Stimulated activated CD4-positive, alpha-beta T cell treated with anti-CD3 and anti-CD28 coated beads, Interleukin-1b, Interleukin-23, amount 100 ng/mL, for 24 hours (primary cell): ENCODE results near the gene CAPN10.

ENCODE experiments used
- DNase-seq, 4 experiments: peaks; one replicate each; pipeline ENCODE4 v3.0.0-alpha.2; 2020; ENCODE audit warnings: low read depth in 4 of 4, low spot score in 1 of 4

CAPN10 gene

GRCh38 chr2:240588006-240588655, 1.6 kb downstream of the CAPN10 start:
- DNase-seq, result no peak

GRCh38 chr2:240588669-240589068, 2.1 kb downstream of the CAPN10 start:
- no peak for DNase-seq

DNA sequence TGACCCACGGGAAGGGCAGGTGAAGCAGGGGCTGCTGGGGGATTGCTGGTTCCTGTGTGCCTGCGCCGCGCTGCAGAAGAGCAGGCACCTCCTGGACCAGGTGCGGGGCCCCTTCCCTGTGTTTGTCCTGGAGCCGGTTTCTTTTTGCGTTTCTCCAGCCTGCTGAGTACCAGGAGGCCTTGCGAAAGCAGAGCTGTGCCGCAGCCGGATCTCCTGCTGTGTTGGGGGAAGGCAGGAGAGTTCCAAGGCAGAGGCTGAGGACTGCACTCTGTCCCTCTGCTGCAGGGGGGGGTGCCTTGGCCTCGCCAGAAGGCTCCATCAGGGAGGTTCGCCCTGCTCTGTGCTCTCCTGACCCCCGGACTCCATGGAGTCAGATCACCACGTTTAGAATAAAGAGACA, 2.8 kb downstream of the CAPN10 start:
- DNase-seq, result no peak

GRCh38 chr2:240589850-240590525, 3.5 kb downstream of the CAPN10 start:
- no peak for DNase-seq

GRCh38 chr2:240590681-240591111, 4.2 kb downstream of the CAPN10 start:
- no peak for DNase-seq

GRCh38 chr2:240591226-240591625, 4.7 kb downstream of the CAPN10 start:
- DNase-seq, result no peak

DNA sequence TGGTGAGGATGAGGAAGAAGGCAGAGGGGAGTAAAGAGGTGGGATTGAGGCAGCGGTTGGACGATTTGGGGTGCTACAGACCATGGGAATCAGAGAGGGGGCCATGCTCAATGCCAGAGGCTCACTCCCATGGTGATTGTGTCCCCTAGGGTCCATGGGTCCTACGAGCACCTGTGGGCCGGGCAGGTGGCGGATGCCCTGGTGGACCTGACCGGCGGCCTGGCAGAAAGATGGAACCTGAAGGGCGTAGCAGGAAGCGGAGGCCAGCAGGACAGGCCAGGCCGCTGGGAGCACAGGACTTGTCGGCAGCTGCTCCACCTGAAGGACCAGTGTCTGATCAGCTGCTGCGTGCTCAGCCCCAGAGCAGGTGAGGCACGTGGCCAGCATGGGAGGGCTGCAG, 5.2 kb downstream of the CAPN10 start:
- no peak for DNase-seq

DNA sequence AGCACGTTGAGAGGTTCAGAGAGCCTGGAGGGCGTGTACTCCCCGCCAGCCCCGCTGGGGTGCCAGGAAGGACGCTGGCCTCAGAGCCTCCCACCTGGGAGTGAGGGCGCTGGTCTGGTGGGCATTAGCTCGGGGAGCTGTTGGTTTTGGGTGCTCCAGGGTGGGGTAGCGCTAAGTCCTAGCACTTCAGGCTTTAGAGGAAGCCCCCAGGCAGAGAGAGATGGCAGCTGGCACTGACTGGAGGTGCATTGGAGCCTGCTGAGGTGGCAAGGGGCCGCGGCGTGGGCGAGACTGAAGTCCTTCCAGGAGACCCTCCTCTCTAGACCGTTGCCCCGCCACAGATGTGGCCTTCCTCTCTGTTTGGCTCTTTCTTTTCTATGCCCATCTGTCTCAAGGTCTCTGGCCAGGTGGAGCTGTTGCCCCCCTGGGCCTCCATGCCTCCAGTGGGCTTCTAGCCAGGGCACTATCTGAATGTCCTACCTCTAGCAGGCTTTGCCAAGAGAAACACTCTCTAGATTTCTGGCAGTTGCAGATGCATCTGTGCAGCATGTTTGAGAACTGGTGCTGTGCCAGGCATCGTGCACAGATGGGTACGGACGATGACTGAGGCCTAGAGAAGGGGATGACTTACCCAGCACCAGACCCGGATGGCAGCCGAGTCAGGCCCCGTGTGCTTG, 6.6 kb downstream of the CAPN10 start:
- no peak for DNase-seq

DNA sequence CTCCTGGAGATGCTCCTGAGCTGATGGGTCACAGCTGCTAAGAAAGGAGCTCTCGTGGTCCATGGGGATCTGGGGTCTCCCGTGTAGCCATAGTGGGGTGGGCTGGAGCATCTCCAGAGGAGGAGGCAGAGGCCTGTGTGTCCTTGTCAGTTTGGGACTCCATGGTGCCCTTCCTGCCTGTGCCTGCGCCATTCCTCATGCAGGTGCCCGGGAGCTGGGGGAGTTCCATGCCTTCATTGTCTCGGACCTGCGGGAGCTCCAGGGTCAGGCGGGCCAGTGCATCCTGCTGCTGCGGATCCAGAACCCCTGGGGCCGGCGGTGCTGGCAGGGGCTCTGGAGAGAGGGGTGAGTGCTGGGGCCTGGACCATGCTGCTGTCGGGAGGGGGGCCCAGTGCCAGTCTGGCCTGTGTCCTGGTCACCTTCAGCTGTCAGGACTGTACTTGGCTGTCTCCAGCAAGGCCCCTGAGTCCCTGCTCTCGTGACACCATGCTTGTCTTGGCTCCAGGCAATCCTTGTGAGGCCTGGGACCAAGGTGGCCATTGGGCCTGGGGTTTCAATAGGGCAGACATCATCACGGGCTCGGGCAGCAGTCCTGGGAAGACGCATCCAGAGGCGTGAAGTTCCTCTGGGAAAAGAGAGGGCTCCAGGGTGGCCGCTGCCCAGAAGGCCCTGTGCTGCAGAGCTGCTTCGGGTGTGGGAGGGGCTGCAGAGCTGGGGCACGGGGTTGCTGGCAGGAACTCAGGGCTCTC, 7.3 kb downstream of the CAPN10 start:
- no peak for DNase-seq

GRCh38 chr2:240594511-240595380, 8.2 kb downstream of the CAPN10 start:
- no peak for DNase-seq

DNA sequence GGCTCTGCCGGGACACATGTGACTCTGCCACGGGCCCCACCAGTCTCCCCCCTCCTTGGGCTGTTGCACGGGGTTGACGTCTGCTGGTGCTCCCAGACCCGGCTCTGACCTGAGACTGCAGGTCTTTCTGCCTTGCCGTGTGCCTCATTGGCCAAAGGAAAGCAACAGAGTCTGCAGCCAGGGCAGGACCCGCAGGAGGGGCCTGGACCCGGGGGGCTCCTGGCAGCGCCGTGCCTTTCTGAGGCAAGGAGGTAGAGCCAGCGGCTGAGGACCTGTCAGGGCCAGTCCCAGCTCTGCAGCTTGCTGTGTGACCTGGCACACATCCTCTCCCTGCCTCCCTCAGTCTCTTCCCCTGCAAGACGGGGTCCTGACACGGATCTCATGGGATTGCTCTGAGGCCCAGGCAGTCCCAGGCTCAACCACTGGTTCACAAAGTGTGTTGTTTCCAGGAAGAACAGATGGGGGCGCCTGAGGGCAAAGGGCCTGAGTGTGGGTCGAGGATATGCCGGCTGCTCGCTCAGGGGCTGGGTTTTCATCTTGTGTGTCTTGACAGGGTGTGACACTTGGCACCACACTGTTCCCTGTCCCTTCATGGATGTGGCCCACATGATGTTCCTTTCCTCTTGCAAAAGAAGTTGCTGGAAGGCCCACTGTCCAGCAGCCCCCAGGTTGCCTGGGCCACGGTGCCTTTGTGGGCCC, 9.0 kb downstream of the CAPN10 start:
- DNase-seq, result no peak

DNA sequence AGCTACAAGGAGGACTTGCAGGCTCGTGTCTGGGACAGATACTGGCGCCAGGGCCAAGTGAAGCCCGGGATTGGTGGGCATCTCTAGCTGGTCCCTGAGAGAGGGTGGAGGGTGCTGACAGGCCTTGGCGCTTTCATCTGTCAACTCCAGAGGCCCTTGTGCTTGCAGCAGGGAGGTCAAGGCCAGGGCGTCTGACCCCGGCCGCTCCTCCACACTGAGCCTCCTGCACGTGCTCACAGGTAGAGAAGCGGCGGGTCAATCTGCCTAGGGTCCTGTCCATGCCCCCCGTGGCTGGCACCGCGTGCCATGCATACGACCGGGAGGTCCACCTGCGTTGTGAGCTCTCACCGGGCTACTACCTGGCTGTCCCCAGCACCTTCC, 9.5 kb downstream of the CAPN10 start:
- DNase-seq, result no peak

GRCh38 chr2:240596491-240596931, 10.0 kb downstream of the CAPN10 start:
- no peak for DNase-seq

DNA sequence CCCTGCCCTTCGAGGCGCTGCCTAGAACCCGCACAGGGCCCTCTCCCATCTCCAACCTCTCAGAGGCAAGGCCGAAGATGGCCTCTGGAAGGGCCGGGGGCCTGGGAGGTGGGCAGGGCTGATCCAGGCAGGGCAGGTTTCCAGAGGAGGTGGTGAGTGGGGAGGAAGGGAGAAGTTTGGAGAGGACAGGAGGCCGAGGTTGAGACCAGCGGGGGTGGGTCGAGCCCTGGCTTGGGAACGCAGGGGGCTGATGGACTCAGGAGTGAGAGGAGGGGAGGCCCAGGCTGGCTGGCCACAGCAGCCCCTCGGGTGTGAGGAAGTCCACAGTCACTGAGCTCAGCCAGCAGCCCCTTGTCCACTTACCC, 10.5 kb downstream of the CAPN10 start:
- DNase-seq, result no peak

GRCh38 chr2:240597419-240598181, 11.1 kb downstream of the CAPN10 start:
- DNase-seq, result no peak

DNA sequence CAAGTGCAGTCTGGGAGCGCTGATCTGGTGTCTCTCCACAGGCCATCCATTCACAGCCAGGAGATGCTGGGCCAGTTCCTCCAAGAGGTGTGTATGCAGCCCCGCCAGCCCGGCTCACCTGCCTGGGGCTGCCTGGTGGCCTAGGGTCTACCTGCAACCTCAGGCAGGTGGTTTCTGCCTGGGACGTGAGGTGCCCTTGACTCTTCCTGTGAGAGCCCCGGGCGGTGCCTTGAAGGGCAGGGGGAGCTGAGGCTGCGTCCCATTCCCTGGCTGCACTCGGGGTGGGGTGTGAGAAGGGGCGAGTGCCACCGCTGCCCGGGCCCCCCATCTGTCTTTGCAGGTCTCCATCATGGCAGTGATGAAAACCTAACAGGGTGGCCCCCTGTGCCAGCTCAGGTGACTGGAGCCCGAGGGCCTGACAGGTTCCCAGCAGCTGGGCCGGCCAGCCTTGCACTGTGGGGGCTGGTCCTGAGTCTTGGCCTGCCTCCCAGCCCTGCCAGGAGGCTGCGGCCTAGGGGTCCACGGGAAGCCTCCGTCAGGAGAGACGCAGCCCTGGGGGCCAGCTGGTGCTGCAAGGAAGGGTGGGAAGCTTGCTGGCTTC, 11.9 kb downstream of the CAPN10 start:
- DNase-seq, result no peak

DNA sequence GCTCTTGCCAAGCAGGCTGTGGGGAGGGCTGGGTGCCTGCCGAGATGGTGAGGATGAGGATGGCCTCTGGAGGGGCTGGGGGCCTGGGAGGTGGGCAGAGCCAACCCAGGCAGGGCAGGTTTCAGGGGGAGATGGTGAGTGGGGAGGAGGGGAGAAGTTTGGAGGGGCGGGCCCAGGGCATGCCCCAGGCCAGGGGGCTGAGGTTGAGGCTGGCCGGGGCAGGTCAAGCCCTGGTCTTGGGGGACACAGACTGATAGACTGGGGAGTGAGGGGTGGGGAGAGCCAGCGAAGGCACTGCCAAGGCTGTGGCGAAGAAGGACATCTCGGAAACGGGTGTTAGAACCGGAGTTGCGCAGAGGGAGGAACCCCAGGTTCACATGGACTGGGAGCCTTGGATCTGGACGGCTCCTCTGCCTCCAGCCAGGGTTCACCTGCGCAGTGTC, 12.6 kb downstream of the CAPN10 start:
- DNase-seq, result no peak

GRCh38 chr2:240600451-240600961, 14.0 kb downstream of the CAPN10 start:
- DNase-seq, result no peak
